SK-N-SH treated with all-trans-retinoic acid at 6 μM for 48 hours (cell line): Measurements from ENCODE around the gene BOC.
A peak's percentile ranks its signal among the peaks of the same experiment; 100 is the strongest.

Experiments
- ATAC-seq: fragments of 200-7000 bp; cut with Tn5 transposase; 3 replicates; pipeline ENCODE4 v1.9.1; 2020; ENCODE audit warnings: mild to moderate bottlenecking, moderate library complexity
- ARNTL ChIP-seq: fragments of 450-650 bp; formaldehyde crosslinking; IDR thresholded peaks from 2 replicates; pipeline ENCODE4 v1.5.0; 2020; ENCODE audit warnings: low read depth, mild to moderate bottlenecking, moderate library complexity, borderline replicate concordance
- CSDC2 ChIP-seq: fragments of 250-450 bp; sonication (Bioruptor Pico); IDR thresholded peaks from 2 replicates; pipeline ENCODE4 v1.5.0; 2020; ENCODE audit warnings: mild to moderate bottlenecking, moderate library complexity
- CSRNP3 ChIP-seq: fragments of 250-450 bp; sonication (Bioruptor Pico); IDR thresholded peaks from 2 replicates; pipeline ENCODE4 v1.5.1; 2021; ENCODE audit warnings: mild to moderate bottlenecking, moderate library complexity
- ESRRG ChIP-seq: fragments of 250-450 bp; sonication (Bioruptor Pico); IDR thresholded peaks from 2 replicates; pipeline ENCODE4 v1.6.1; 2021; ENCODE audit warnings: mild to moderate bottlenecking
- ISL1 ChIP-seq: fragments of 250-450 bp; sonication (Bioruptor Pico); IDR thresholded peaks from 2 replicates; pipeline ENCODE4 v2.1.2; 2022; ENCODE audit warnings: mild to moderate bottlenecking, moderate library complexity
- OSR1 ChIP-seq: fragments of 250-450 bp; sonication (Bioruptor Pico); IDR thresholded peaks from 2 replicates; pipeline ENCODE4 v1.8.0; 2022; ENCODE audit warnings: moderate library complexity, mild to moderate bottlenecking, inconsistent platforms
- PATZ1 ChIP-seq: fragments of 250-450 bp; sonication (Bioruptor Pico); IDR thresholded peaks from 2 replicates; pipeline ENCODE4 v1.8.0; 2020; ENCODE audit warnings: mild to moderate bottlenecking, moderate library complexity, borderline replicate concordance
- POU6F1 ChIP-seq: fragments of 250-450 bp; sonication (Bioruptor Pico); IDR thresholded peaks from 2 replicates; pipeline ENCODE4 v1.8.0; 2021; ENCODE audit warnings: low read depth, mild to moderate bottlenecking, moderate library complexity, borderline replicate concordance
- PPARA ChIP-seq: fragments of 250-450 bp; sonication (Bioruptor Pico); IDR thresholded peaks from 2 replicates; pipeline ENCODE4 v1.5.0; 2020; ENCODE audit warnings: mild to moderate bottlenecking, borderline replicate concordance
- RARB ChIP-seq: fragments of 250-450 bp; sonication (Bioruptor Pico); IDR thresholded peaks from 2 replicates; pipeline ENCODE4 v1.8.0; 2021; ENCODE audit warnings: mild to moderate bottlenecking, moderate library complexity
- TCF4 ChIP-seq: fragments of 250-450 bp; sonication (Bioruptor Pico); IDR thresholded peaks from 2 replicates; pipeline ENCODE4 v1.8.0; 2021; ENCODE audit warnings: mild to moderate bottlenecking, moderate library complexity, borderline replicate concordance
- TOX ChIP-seq: fragments of 250-450 bp; sonication (Bioruptor Pico); IDR thresholded peaks from 2 replicates; pipeline ENCODE4 v1.8.0; 2021; ENCODE audit warnings: mild to moderate bottlenecking, moderate library complexity, borderline replicate concordance
- TSHZ2 ChIP-seq: fragments of 250-450 bp; sonication (Bioruptor Pico); IDR thresholded peaks from 2 replicates; pipeline ENCODE4 v1.5.0; 2020; ENCODE audit warnings: mild to moderate bottlenecking, moderate library complexity
- ZC3H10 ChIP-seq: fragments of 250-450 bp; sonication (Bioruptor Pico); IDR thresholded peaks from 2 replicates; pipeline ENCODE4 v1.5.1; 2021; ENCODE audit warnings: mild to moderate bottlenecking, moderate library complexity
- ZFP3 ChIP-seq: fragments of 250-450 bp; sonication (Bioruptor Pico); IDR thresholded peaks from 2 replicates; pipeline ENCODE4 v1.5.0; 2020; ENCODE audit warnings: mild to moderate bottlenecking, moderate library complexity
- ZFP30 ChIP-seq: fragments of 450-650 bp; formaldehyde crosslinking; IDR thresholded peaks from 2 replicates; pipeline ENCODE4 v1.5.0; 2022; ENCODE audit warnings: mild to moderate bottlenecking, moderate library complexity
- ZNF565 ChIP-seq: fragments of 450-650 bp; formaldehyde crosslinking; conservative IDR thresholded peaks from 2 replicates; pipeline ENCODE4 v1.5.0; 2020; ENCODE audit warnings: low read depth, mild to moderate bottlenecking, moderate library complexity
- ZNF8 ChIP-seq: fragments of 450-650 bp; formaldehyde crosslinking; IDR thresholded peaks from 2 replicates; pipeline ENCODE4 v1.5.0; 2020; ENCODE audit warnings: mild to moderate bottlenecking, moderate library complexity

Gene BOC

GRCh38 chr3:113300596-113300995 is 89.2 kb downstream of the BOC start (continued):
- TF ChIP-seq TSHZ2 (CRISPR knock-in tag) (peak; percentile 67; the same call in 1 of the 2 replicates), PPARA (CRISPR knock-in tag) (no peak)
- TF ChIP-seq, all 23 proteins: peak for 8

GRCh38 chr3:113304102-113304501 is 92.7 kb downstream of the BOC start:
- no peak for TF ChIP-seq PATZ1 (CRISPR knock-in tag)
- no peak for TF ChIP-seq PPARA (CRISPR knock-in tag)
- no peak for TF ChIP-seq TCF4 (CRISPR knock-in tag)
- TF ChIP-seq POU6F1 (CRISPR knock-in tag), result no peak
- TF ChIP-seq ZFP30 (CRISPR knock-in tag), result no peak
- TF ChIP-seq ISL1, result no peak
- TF ChIP-seq ZC3H10, result no peak
- no peak for TF ChIP-seq ZNF8 (CRISPR knock-in tag)
- TF ChIP-seq OSR1 (CRISPR knock-in tag), result no peak
- TF ChIP-seq ZNF565 (CRISPR knock-in tag), result no peak
- TF ChIP-seq RARB (CRISPR knock-in tag), result no peak
- TF ChIP-seq TSHZ2 (CRISPR knock-in tag), result no peak
- ATAC-seq, result no peak

- no peak for ATAC-seq
- TF ChIP-seq TOX (CRISPR knock-in tag) (no peak), CSRNP3 (CRISPR knock-in tag) (no peak), ZC3H10 (no peak), PATZ1 (CRISPR knock-in tag) (no peak), ZNF565 (CRISPR knock-in tag) (no peak), CSDC2 (CRISPR knock-in tag) (no peak), ESRRG (no peak), TSHZ2 (CRISPR knock-in tag) (no peak), ISL1 (no peak), TCF4 (CRISPR knock-in tag) (no peak), ARNTL (CRISPR knock-in tag) (no peak), OSR1 (CRISPR knock-in tag) (no peak), ZFP3 (no peak), ZNF8 (CRISPR knock-in tag) (no peak)
Observed at GRCh38 chr3:113304856-113305540, 93.6 kb downstream of the BOC start.
